SK-N-SH (cell line): ENCODE data around the gene LYPD4. TPM values are rescaled to one million over a fixed set of nuclear protein-coding genes. Genes with fewer than 3 reads are reported as not detected.

Experiments used
- CTCF ChIA-PET: fragments of 300-600, 350-600 bp; formaldehyde crosslinking; extraction: SDS; loops from one replicate; lab custom pipeline; 2021; lab: Yijun Ruan, JAX
- POLR2A ChIA-PET: fragments of 350-600 bp; sonication (Branson Sonifier 250); formaldehyde crosslinking; extraction: SDS; loops from one replicate; lab custom pipeline; 2020; ENCODE audit warnings: antibody characterized with exemption, inconsistent platforms; lab: Yijun Ruan, JAX
- DNase-seq: peaks from one replicate; pipeline ENCODE4 v3.0.0; 2012
- H2AFZ ChIP-seq: fragments of 200-600 bp; sonication (generic); 2 replicates; pipeline ENCODE4 v1.8.1; 2016; ENCODE audit warnings: antibody characterized with exemption, mild to moderate bottlenecking, low read depth
- H3F3A ChIP-seq: fragments of 200-600 bp; sonication (generic); replicated peaks from 2 replicates; pipeline ENCODE3; 2016; ENCODE audit warnings: antibody characterized with exemption, mild to moderate bottlenecking; ENCODE audit not compliant: insufficient read depth
- H3K27ac ChIP-seq, 2 experiments: fragments of 200-500 bp in 1 of 2; fragments of 200-600 bp in 1 of 2; sonication (Bioruptor generic) in 1 of 2; sonication (generic), shearing (Covaris generic) in 1 of 2; 2 replicates each; pipeline versions ENCODE4 v1.5.1 to v1.6.1; 2014 to 2016; ENCODE audit warnings: low read depth in 2 of 2, inconsistent platforms in 1 of 2, low read length in 1 of 2, mild to moderate bottlenecking in 1 of 2, mixed read lengths in 1 of 2
- H3K27me3 ChIP-seq: fragments of 200-600 bp; sonication (generic), shearing (Covaris generic); 2 replicates; pipeline ENCODE4 v1.6.1; 2016; ENCODE audit warnings: mixed run types; ENCODE audit not compliant: insufficient read depth
- H3K36me3 ChIP-seq, 2 experiments: fragments of 200-500 bp in 1 of 2; fragments of 200-600 bp in 1 of 2; sonication (Bioruptor generic) in 1 of 2; sonication (generic) in 1 of 2; replicated peaks in 1 of 2; 2 replicates each; pipeline versions ENCODE3 to v1.5.1; 2014 to 2016; ENCODE audit warnings: low read length in 1 of 2, mild to moderate bottlenecking in 1 of 2; ENCODE audit not compliant: insufficient read depth in 2 of 2, control insufficient read depth in 1 of 2
- H3K4me1 ChIP-seq, 2 experiments: fragments of 200-500 bp in 1 of 2; fragments of 200-600 bp in 1 of 2; sonication (Bioruptor generic) in 1 of 2; sonication (generic), shearing (Covaris generic) in 1 of 2; 2 replicates each; pipeline versions ENCODE4 v1.5.1 to v1.6.1; 2014 to 2016; ENCODE audit warnings: low read depth in 1 of 2, low read length in 1 of 2, mixed run types in 1 of 2; ENCODE audit not compliant: insufficient read depth in 2 of 2, control insufficient read depth in 1 of 2
- H3K4me2 ChIP-seq: fragments of 200-600 bp; sonication (generic), shearing (Covaris generic); 2 replicates; pipeline ENCODE4 v1.6.1; 2017; ENCODE audit warnings: mixed run types
- H3K4me3 ChIP-seq, 2 experiments: fragments of 200-500 bp in 1 of 2; fragments of 200-600 bp in 1 of 2; sonication (Bioruptor generic) in 1 of 2; sonication (generic), shearing (Covaris generic) in 1 of 2; 2 replicates each; pipeline versions ENCODE4 v1.5.1 to v1.8.1; 2014 to 2016; ENCODE audit warnings: low read depth in 2 of 2, inconsistent platforms in 1 of 2, low read length in 1 of 2, mild to moderate bottlenecking in 1 of 2, mixed read lengths in 1 of 2, moderate library complexity in 1 of 2
- H3K79me2 ChIP-seq: fragments of 200-600 bp; sonication (generic); 2 replicates; pipeline ENCODE4 v1.8.1; 2017; ENCODE audit warnings: mild to moderate bottlenecking; ENCODE audit not compliant: insufficient read depth
- H3K9ac ChIP-seq: fragments of 200-600 bp; sonication (generic); 2 replicates; pipeline ENCODE4 v1.6.1; 2017; ENCODE audit warnings: mixed run types
- H3K9me2 ChIP-seq: fragments of 200-600 bp; sonication (generic); 2 replicates; pipeline ENCODE4 v1.6.1; 2017; ENCODE audit warnings: mixed run types
- H3K9me3 ChIP-seq: fragments of 200-600 bp; sonication (generic); 2 replicates; pipeline ENCODE4 v1.6.1; 2017; ENCODE audit warnings: mixed run types, mild to moderate bottlenecking, moderate library complexity
- H4K20me1 ChIP-seq: fragments of 200-600 bp; sonication (generic); 2 replicates; pipeline ENCODE4 v1.6.1; 2017; ENCODE audit warnings: mild to moderate bottlenecking, mixed run types; ENCODE audit not compliant: insufficient read depth
- EP300 ChIP-seq, 2 experiments: IDR thresholded peaks; 2 replicates each; pipeline versions ENCODE4 v1.4.0 to v1.6.1; 2012; ENCODE audit warnings: borderline replicate concordance in 1 of 2, low read depth in 1 of 2, low read length in 1 of 2
- EZH2phosphoT487 ChIP-seq: fragments of 200-600 bp; sonication (generic); IDR thresholded peaks from 2 replicates; pipeline ENCODE4 v1.6.1; 2017; ENCODE audit warnings: low read depth, mixed run types, mild to moderate bottlenecking, antibody characterized with exemption, moderate library complexity, borderline replicate concordance
- FOSL2 ChIP-seq: IDR thresholded peaks from 2 replicates; pipeline ENCODE4 v1.4.0; 2012; ENCODE audit warnings: low read depth, mild to moderate bottlenecking, moderate library complexity, borderline replicate concordance
- MAX ChIP-seq: IDR thresholded peaks from 2 replicates; pipeline ENCODE4 v1.4.0; 2012; ENCODE audit warnings: low read depth
- NRF1 ChIP-seq: IDR thresholded peaks from 2 replicates; pipeline ENCODE4 v1.6.1; 2012; ENCODE audit warnings: low read depth, mild to moderate bottlenecking, low read length
- PBX3 ChIP-seq: IDR thresholded peaks from 2 replicates; pipeline ENCODE4; 2012
- POLR2AphosphoS5 ChIP-seq: IDR thresholded peaks from 2 replicates; pipeline ENCODE4 v1.6.1; 2012; ENCODE audit warnings: low read depth, low read length
- RAD21 ChIP-seq: IDR thresholded peaks from 2 replicates; pipeline ENCODE4 v1.6.1; 2012; ENCODE audit warnings: mild to moderate bottlenecking, low read length
- REST ChIP-seq: IDR thresholded peaks from 2 replicates; pipeline ENCODE4 v1.6.1; 2012; ENCODE audit warnings: mild to moderate bottlenecking, low read depth, low read length, moderate library complexity
- RFX5 ChIP-seq: IDR thresholded peaks from 2 replicates; pipeline ENCODE4 v1.6.1; 2012; ENCODE audit warnings: mild to moderate bottlenecking, improper control_type of control experiment, low read length
- SIN3A ChIP-seq: IDR thresholded peaks from 2 replicates; pipeline ENCODE4 v1.6.1; 2012; ENCODE audit warnings: low read depth, mild to moderate bottlenecking, low read length, moderate library complexity, borderline replicate concordance
- SMC3 ChIP-seq: IDR thresholded peaks from 2 replicates; pipeline ENCODE4 v1.6.1; 2012; ENCODE audit warnings: low read depth, low read length, improper control_type of control experiment
- USF2 ChIP-seq: fragments of 150-350 bp; IDR thresholded peaks from 2 replicates; pipeline ENCODE4 v1.6.1; 2017; ENCODE audit warnings: antibody characterized with exemption, low read length, low read depth, borderline replicate concordance
- YY1 ChIP-seq: IDR thresholded peaks from 2 replicates; pipeline ENCODE4 v1.4.0; 2012; ENCODE audit warnings: low read depth, mild to moderate bottlenecking
- WGBS: methylation state at CpG from one replicate; pipeline ENCODE4 v1.1.6; 2017; ENCODE audit warnings: low lambda C conversion rate; 5-methylcytosine and 5-hydroxymethylcytosine counted together
- polyA plus RNA-seq, 3 experiments: library from polyadenylated mRNA; depleted of rRNA; stranded (reverse); fragments of >200 nt; gene quantifications; 2 replicates each; pipeline ENCODE4 v1.2.3, GENCODE V29; 2012

Gene LYPD4
- polyA plus RNA-seq, 1 of the 3 experiments (the other 2 are of a cell fraction), result not detected

GRCh38 chr19:41872775-41873647 is 28.5 kb upstream of the LYPD4 start (continued):
- TF ChIP-seq PBX3, result no peak
- TF ChIP-seq SIN3A, result no peak; the same call in 1 of the 2 replicates
- peak; percentile 14; the same call in 1 of the 2 replicates for TF ChIP-seq FOSL2
- TF ChIP-seq POLR2AphosphoS5, result peak; percentile 66
- peak; percentile 53; the same call in 1 of the 2 replicates for TF ChIP-seq SMC3

GRCh38 chr19:41872384-41872774 is 27.9 kb upstream of the LYPD4 start:
- Histone ChIP-seq H3K9me3 (no peaks in the 10 kb centered on the region), H3F3A (peaks cover 74% of the 10 kb centered on the region), H3K4me3 (no peak overlapping the region), H3K79me2 (peaks cover 11% of the 10 kb centered on the region; the same call in 1 of the 2 replicates), H3K27ac (no peak overlapping the region), H2AFZ (no peak overlapping the region), H3K27me3 (no peaks in the 10 kb centered on the region), H3K4me2 (no peak overlapping the region), H3K4me1 (no peaks in the 10 kb centered on the region; a peak in 1 of 4 replicates), H3K36me3 (peaks cover 36 to 41% of the 10 kb centered on the region in 2 experiments), H4K20me1 (peaks cover 60% of the 10 kb centered on the region), H3K9ac (no peak overlapping the region), H3K9me2 (no peaks in the 10 kb centered on the region)
- DNase-seq, result no peak
- POLR2A ChIA-PET, result interaction anchor here (1.2 to 2.2 kb wide), 4 partner anchors 9 to 19 kb away, joined by 3 to 14 read pairs (median 8); partner anchors contain the start of gene RPS19
- CTCF ChIA-PET, result interaction anchor here (0.6 to 3.1 kb wide), 16 partner anchors 8 to 162 kb away, joined by 3 to 48 read pairs (median 10); partner anchors contain the start of genes ERFL, RABAC1 and RPS19
- TF ChIP-seq POLR2AphosphoS5 (peak; percentile 74), MAX (no peak), EZH2phosphoT487 (no peak), SIN3A (no peak; the same call in 1 of the 2 replicates), REST (no peak), NRF1 (no peak), YY1 (no peak), RFX5 (no peak), USF2 (no peak), PBX3 (0 out of 2 replicates have a peak, but pooled peaks have one; percentile 1), RAD21 (no peak), EP300 (IDR thresholded peaks at IDR 0.05; ENCODE audit: borderline replicate concordance in 1 of 2, low read depth in 1 of 2, low read length in 1 of 2) (no peak)
- WGBS, result 91% methylated on average over 11 of the region's 12 CpGs
